ENCODE results near the gene CNTNAP5. TPM values are rescaled to one million over a fixed set of nuclear protein-coding genes. Genes with fewer than 3 reads are reported as not detected.

Gene CNTNAP5
- total and polyA plus RNA-seq, 2 of the 4 experiments (the other 2 are of a cell fraction): not detected

GRCh38 chr2:124335058-124335457, 310.0 kb downstream of the CNTNAP5 start:
- no peak overlapping the region for H2AK5ac ChIP-seq (ENCODE audit: low read depth, low read length)
- H3K9me3 ChIP-seq (ENCODE audit: control insufficient read depth, insufficient read depth, low read length): peaks cover 3% of the 10 kb centered on the region
- no peak overlapping the region for H2BK15ac ChIP-seq (ENCODE audit: low read depth, low read length)
- no peak overlapping the region for H2BK20ac ChIP-seq (ENCODE audit: low read depth, low read length)
- DNase-seq (no peak), ATAC-seq (ENCODE audit: low read depth) (no peak)
- no peaks in the 10 kb centered on the region for H3K27me3 ChIP-seq (ENCODE audit: control insufficient read depth, insufficient read depth, low read length)
- TF ChIP-seq CTCF (conservative IDR thresholded peaks at IDR 0.05; ENCODE audit: low read depth, low read length) (no peak), MXI1 (IDR thresholded peaks at IDR 0.05; ENCODE audit: borderline replicate concordance, low read depth, low read length) (no peak), MAFK (IDR thresholded peaks at IDR 0.05; ENCODE audit: low read depth, low read length) (no peak), FOS (IDR thresholded peaks at IDR 0.05; ENCODE audit: low read depth, low read length) (no peak)
- BruUV-seq (replicated peaks): no TSS peak
- H3K4me1 ChIP-seq (ENCODE audit: control insufficient read depth, insufficient read depth, low read length): no peaks in the 10 kb centered on the region
- CTCF ChIA-PET: no interaction called here
- H4K8ac ChIP-seq (ENCODE audit: low read depth in 2 of 2, low read length in 2 of 2): no peak overlapping the region
- intact Hi-C loops (cut with micrococcal nuclease): no loop called here
- no peak overlapping the region for H3K9ac ChIP-seq (ENCODE audit: low read depth, low read length)
- no peak overlapping the region for H2AFZ ChIP-seq (replicated peaks; ENCODE audit: low read length, poor library complexity)
- in situ Hi-C loops (cut with MboI; ENCODE audit: low sequenced_read_pairs): no loop called here
- H3K79me1 ChIP-seq (ENCODE audit: low read depth in 1 of 2, low read length in 2 of 2): no peaks in the 10 kb centered on the region
- WGBS, 2 experiments (ENCODE audit: extremely low coverage in 2 of 2, insufficient read length in 1 of 2): no CpG with 5 or more reads among the region's 2 CpGs
- H4K20me1 ChIP-seq (ENCODE audit: insufficient read depth, low read length): no peaks in the 10 kb centered on the region
- no peak overlapping the region for H2AK9ac ChIP-seq (replicated peaks; ENCODE audit: low read depth, low read length, poor library complexity)
- no peak overlapping the region for H3K4me3 ChIP-seq (ENCODE audit: insufficient read depth, low read depth, low read length)
- POLR2A ChIA-PET (ENCODE audit: unreplicated experiment): no interaction called here
- no peak overlapping the region for H4K91ac ChIP-seq (ENCODE audit: insufficient read depth, low read depth, low read length)
- dilution Hi-C loops (cut with HindIII; ENCODE audit: low sequenced_read_pairs, unreplicated experiment): no loop called here
- H3K56ac ChIP-seq (ENCODE audit: extremely low read depth, insufficient read depth, low read length): no peak overlapping the region
- H3K23ac ChIP-seq (ENCODE audit: low read depth, low read length): no peak overlapping the region
- H4K5ac ChIP-seq (ENCODE audit: low read depth, low read length): no peak overlapping the region
- no peak overlapping the region for H2BK120ac ChIP-seq (ENCODE audit: low read depth, low read length)
- H2BK5ac ChIP-seq (ENCODE audit: low read depth, low read length, poor library complexity, severe bottlenecking): no peak overlapping the region
- H3K4ac ChIP-seq (ENCODE audit: low read depth, low read length): no peak overlapping the region
- no peaks in the 10 kb centered on the region for H3K9me1 ChIP-seq (ENCODE audit: insufficient read depth, low read length)
- no peaks in the 10 kb centered on the region for H3K36me3 ChIP-seq (ENCODE audit: control insufficient read depth, insufficient read depth, low read length)
- no peak overlapping the region for H3K14ac ChIP-seq (replicated peaks; ENCODE audit: low read depth, low read length)
- H3K18ac ChIP-seq (ENCODE audit: low read depth, low read length): no peak overlapping the region
- H3K4me2 ChIP-seq (ENCODE audit: low read depth, low read length): no peak overlapping the region
- H3K27ac ChIP-seq (ENCODE audit: insufficient read depth, low read length): no peak overlapping the region

Measured in IMR-90 (cell line).